ENCODE data around the gene ZRSR2. TPM values are rescaled to one million over a fixed set of nuclear protein-coding genes. Genes with fewer than 3 reads are reported as not detected.
A peak's percentile ranks its signal among the peaks of the same experiment; 100 is the strongest.

The ZRSR2 gene
- total RNA-seq, 4 donors from 2014 or later: 3.9 to 8.4 (median 6.9) TPM

GRCh38 chrX:15856222-15856587 lies 65.9 kb downstream of the ZRSR2 start:
- peaks cover 0 to 20% (median 0%) of the 10 kb centered on the region in 3 donors for H3K27me3 ChIP-seq
- peak overlapping the region; percentile 87 to 94 (median 92) for H3K27ac ChIP-seq
- no peak for TF ChIP-seq POLR2A (IDR thresholded peaks at IDR 0.05)
- TF ChIP-seq, protein P1, sequence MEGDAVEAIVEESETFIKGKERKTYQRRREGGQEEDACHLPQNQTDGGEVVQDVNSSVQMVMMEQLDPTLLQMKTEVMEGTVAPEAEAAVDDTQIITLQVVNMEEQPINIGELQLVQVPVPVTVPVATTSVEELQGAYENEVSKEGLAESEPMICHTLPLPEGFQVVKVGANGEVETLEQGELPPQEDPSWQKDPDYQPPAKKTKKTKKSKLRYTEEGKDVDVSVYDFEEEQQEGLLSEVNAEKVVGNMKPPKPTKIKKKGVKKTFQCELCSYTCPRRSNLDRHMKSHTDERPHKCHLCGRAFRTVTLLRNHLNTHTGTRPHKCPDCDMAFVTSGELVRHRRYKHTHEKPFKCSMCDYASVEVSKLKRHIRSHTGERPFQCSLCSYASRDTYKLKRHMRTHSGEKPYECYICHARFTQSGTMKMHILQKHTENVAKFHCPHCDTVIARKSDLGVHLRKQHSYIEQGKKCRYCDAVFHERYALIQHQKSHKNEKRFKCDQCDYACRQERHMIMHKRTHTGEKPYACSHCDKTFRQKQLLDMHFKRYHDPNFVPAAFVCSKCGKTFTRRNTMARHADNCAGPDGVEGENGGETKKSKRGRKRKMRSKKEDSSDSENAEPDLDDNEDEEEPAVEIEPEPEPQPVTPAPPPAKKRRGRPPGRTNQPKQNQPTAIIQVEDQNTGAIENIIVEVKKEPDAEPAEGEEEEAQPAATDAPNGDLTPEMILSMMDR (IDR thresholded peaks at IDR 0.05 in 4 of 5, conservative IDR thresholded peaks at IDR 0.05 in 1 of 5): no peak
- H3K4me1 ChIP-seq: peaks cover 15 to 25% of the 10 kb centered on the region in 2 donors
- in situ Hi-C loops (cut with MboI; ENCODE audit: low sequenced_read_pairs in 4 of 4): no loop called here
- H3K4me3 ChIP-seq: peak overlapping the region in 1 of 4 donors; percentile 70
- intact Hi-C loops (cut with DNase I; ENCODE audit: low total_unique reads): loop anchor here (5.0 to 10.0 kb wide), 2 partner anchors 119 to 931 kb away; partner anchors contain the start of gene TXLNG
- DNase-seq: no peak
- no peaks in the 10 kb centered on the region for H3K9me3 ChIP-seq
- ATAC-seq: no peak
- no peaks in the 10 kb centered on the region for H3K36me3 ChIP-seq

DNA sequence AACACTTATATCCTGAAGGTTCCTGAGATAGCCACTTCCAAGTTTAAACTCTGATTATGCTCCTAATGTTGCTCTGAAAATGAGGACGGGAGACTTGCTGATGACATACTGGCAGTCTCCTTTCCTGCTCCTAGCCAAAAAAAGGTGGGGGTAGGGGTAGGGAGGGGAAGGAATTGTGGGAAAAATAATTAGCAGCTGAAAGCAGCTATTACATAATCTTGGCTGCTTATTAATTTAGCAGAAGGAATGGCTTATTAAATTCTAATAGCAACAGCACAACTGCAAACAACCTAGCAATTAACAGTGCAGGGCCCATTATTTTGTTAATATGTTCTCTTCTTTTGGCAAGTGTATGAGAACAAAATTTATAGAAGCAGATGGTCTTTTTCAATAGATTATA lies 66.4 kb downstream of the ZRSR2 start:
- Histone ChIP-seq H3K4me1 (peaks cover 15 to 22% of the 10 kb centered on the region in 2 donors), H3K36me3 (no peaks in the 10 kb centered on the region), H3K9me3 (no peaks in the 10 kb centered on the region), H3K27me3 (peaks cover 0 to 15% (median 0%) of the 10 kb centered on the region in 3 donors), H3K4me3 (no peak overlapping the region), H3K27ac (peak overlapping the region; percentile 87 to 94 (median 92))
- ATAC-seq (no peak), DNase-seq (no peak)
- intact Hi-C loops (cut with DNase I; ENCODE audit: low total_unique reads): loop anchor here (5.0 to 10.0 kb wide), 2 partner anchors 118 to 931 kb away; partner anchors contain the start of gene TXLNG
- in situ Hi-C loops (cut with MboI; ENCODE audit: low sequenced_read_pairs in 4 of 4): no loop called here
- TF ChIP-seq POLR2A (IDR thresholded peaks at IDR 0.05): no peak
- TF ChIP-seq, protein P1 (IDR thresholded peaks at IDR 0.05 in 4 of 5, conservative IDR thresholded peaks at IDR 0.05 in 1 of 5): no peak

- Histone ChIP-seq H3K4me3 (no peak overlapping the region), H3K27ac (no peak overlapping the region), H3K9me3 (no peaks in the 10 kb centered on the region), H3K36me3 (no peaks in the 10 kb centered on the region), H3K4me1 (peaks cover 14 to 15% of the 10 kb centered on the region in 2 donors), H3K27me3 (peaks cover 0 to 7% (median 0%) of the 10 kb centered on the region in 3 donors)
- in situ Hi-C loops (cut with MboI; ENCODE audit: low sequenced_read_pairs in 4 of 4) (no loop called here), intact Hi-C loops (cut with DNase I; ENCODE audit: low total_unique reads) (loop anchor here (5.0 to 10.0 kb wide), 2 partner anchors 117 to 929 kb away; partner anchors contain the start of gene TXLNG)
- ATAC-seq: no peak
- TF ChIP-seq, protein P1 (IDR thresholded peaks at IDR 0.05 in 4 of 5, conservative IDR thresholded peaks at IDR 0.05 in 1 of 5): no peak
- no peak for TF ChIP-seq POLR2A (IDR thresholded peaks at IDR 0.05)
- DNase-seq: no peak
Measured at GRCh38 chrX:15858051-15858450, 67.8 kb downstream of the ZRSR2 start.

DNA sequence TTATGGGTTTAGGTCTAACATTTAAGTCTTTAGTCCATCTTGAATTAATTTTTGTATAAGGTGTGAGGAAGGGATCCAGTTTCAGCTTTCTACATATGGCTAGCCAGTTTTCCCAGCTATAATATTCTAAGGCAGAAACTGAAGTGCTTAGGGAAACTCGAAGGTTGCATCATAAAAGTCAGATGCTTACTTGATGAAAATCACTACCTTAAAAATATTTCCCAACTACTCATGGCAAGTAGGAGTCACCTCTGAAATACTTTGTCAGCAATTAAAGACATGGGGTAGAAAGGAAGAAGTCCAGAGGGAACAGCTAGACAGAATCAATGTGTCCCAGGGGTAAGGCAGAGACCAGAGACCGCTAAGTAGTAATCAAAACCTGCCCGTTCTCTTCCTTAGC lies 70.6 kb downstream of the ZRSR2 start:
- no peaks in the 10 kb centered on the region for H3K36me3 ChIP-seq
- H3K4me3 ChIP-seq: no peak overlapping the region
- TF ChIP-seq, protein P1 (IDR thresholded peaks at IDR 0.05 in 4 of 5, conservative IDR thresholded peaks at IDR 0.05 in 1 of 5): no peak
- TF ChIP-seq POLR2A (IDR thresholded peaks at IDR 0.05): no peak
- intact Hi-C loops (cut with DNase I; ENCODE audit: low total_unique reads): no loop called here
- peaks cover 7 to 10% of the 10 kb centered on the region in 2 donors for H3K4me1 ChIP-seq
- in situ Hi-C loops (cut with MboI; ENCODE audit: low sequenced_read_pairs in 4 of 4): no loop called here
- ATAC-seq (no peak), DNase-seq (no peak)
- H3K9me3 ChIP-seq: no peaks in the 10 kb centered on the region
- H3K27ac ChIP-seq: no peak overlapping the region
- peaks cover 0 to 2% (median 0%) of the 10 kb centered on the region in 3 donors for H3K27me3 ChIP-seq

GRCh38 chrX:15864023-15864422 lies 73.7 kb downstream of the ZRSR2 start:
- TF ChIP-seq, protein P1 (IDR thresholded peaks at IDR 0.05 in 4 of 5, conservative IDR thresholded peaks at IDR 0.05 in 1 of 5): no peak
- TF ChIP-seq POLR2A (IDR thresholded peaks at IDR 0.05): no peak
- peak overlapping the region; percentile 41 to 73 (median 60) for H3K27ac ChIP-seq
- H3K4me3 ChIP-seq: no peak overlapping the region
- intact Hi-C loops (cut with DNase I; ENCODE audit: low total_unique reads): no loop called here
- in situ Hi-C loops (cut with MboI; ENCODE audit: low sequenced_read_pairs in 4 of 4): no loop called here
- H3K4me1 ChIP-seq: no peaks in the 10 kb centered on the region
- H3K36me3 ChIP-seq: no peaks in the 10 kb centered on the region
- no peaks in the 10 kb centered on the region for H3K9me3 ChIP-seq
- ATAC-seq: peak; percentile 75 to 97
- DNase-seq: peak in 1 of 2 donors; percentile 27
- peaks cover 0 to 2% (median 0%) of the 10 kb centered on the region in 3 donors for H3K27me3 ChIP-seq

All from gastrocnemius medialis (tissue), 4 donors.